MM.1S (cell line): ENCODE results near the gene PCLO.

ENCODE experiments used
- DNase-seq: peaks from one replicate; pipeline ENCODE4 v3.0.0-alpha.2; 2015
- H2AFZ ChIP-seq: fragments of 300-600 bp; sonication (generic); 2 replicates; pipeline ENCODE4 v1.6.0; 2016; ENCODE audit warnings: antibody characterized with exemption, low read length
- H3F3A ChIP-seq: fragments of 300-600 bp; sonication (generic); 2 replicates; pipeline ENCODE4 v1.6.1; 2016; ENCODE audit warnings: mild to moderate bottlenecking, antibody characterized with exemption, low read length, moderate library complexity, mixed read lengths; ENCODE audit not compliant: insufficient read depth
- H3K27ac ChIP-seq: fragments of 300-600 bp; sonication (generic); 2 replicates; pipeline ENCODE4 v1.5.1; 2016; ENCODE audit warnings: mild to moderate bottlenecking, low read length
- H3K27me3 ChIP-seq: fragments of 300-600 bp; sonication (generic); replicated peaks from 2 replicates; pipeline ENCODE4 v1.6.0; 2016; ENCODE audit warnings: low read length; ENCODE audit not compliant: insufficient read depth
- H3K36me3 ChIP-seq: fragments of 300-600 bp; sonication (generic); replicated peaks from 2 replicates; pipeline ENCODE4 v1.6.1; 2016; ENCODE audit warnings: mild to moderate bottlenecking, low read length, mixed read lengths; ENCODE audit not compliant: insufficient read depth
- H3K4me1 ChIP-seq: fragments of 300-600 bp; sonication (generic); 2 replicates; pipeline ENCODE4 v1.6.1; 2016; ENCODE audit warnings: low read length, mixed read lengths
- H3K4me2 ChIP-seq: fragments of 300-600 bp; sonication (generic); 2 replicates; pipeline ENCODE4 v1.6.0; 2016; ENCODE audit warnings: low read depth, low read length
- H3K4me3 ChIP-seq: fragments of 300-600 bp; sonication (generic); 2 replicates; pipeline ENCODE4 v1.5.1; 2016; ENCODE audit warnings: low read length, mixed read lengths
- H3K79me2 ChIP-seq: fragments of 300-600 bp; sonication (generic); 2 replicates; pipeline ENCODE4 v1.6.1; 2016; ENCODE audit warnings: mixed run types, low read length, mixed read lengths
- H3K9ac ChIP-seq: fragments of 300-600 bp; sonication (generic); 2 replicates; pipeline ENCODE4 v1.6.1; 2016; ENCODE audit warnings: low read length, mixed read lengths
- H3K9me2 ChIP-seq: fragments of 300-600 bp; sonication (generic); replicated peaks from 2 replicates; pipeline ENCODE4 v1.6.1; 2016; ENCODE audit warnings: mild to moderate bottlenecking, low read length, mixed read lengths; ENCODE audit not compliant: insufficient read depth
- H3K9me3 ChIP-seq: fragments of 300-600 bp; sonication (generic); replicated peaks from 2 replicates; pipeline ENCODE4 v1.6.1; 2016; ENCODE audit warnings: mild to moderate bottlenecking, low read length, mixed read lengths; ENCODE audit not compliant: insufficient read depth
- H4K20me1 ChIP-seq: fragments of 300-600 bp; sonication (generic); 2 replicates; pipeline ENCODE4 v1.6.1; 2016; ENCODE audit warnings: mild to moderate bottlenecking, low read length, moderate library complexity, mixed read lengths; ENCODE audit not compliant: insufficient read depth
- EZH2 ChIP-seq: fragments of 300-600 bp; sonication (generic); optimal IDR thresholded peaks from 2 replicates; pipeline ENCODE3; 2017; ENCODE audit warnings: low read depth, mild to moderate bottlenecking, antibody characterized with exemption, low read length, mixed read lengths
- EZH2phosphoT487 ChIP-seq: fragments of 300-600 bp; sonication (generic); IDR thresholded peaks from 2 replicates; pipeline ENCODE4 v1.6.1; 2018; ENCODE audit warnings: antibody characterized with exemption, low read length
- TF ChIP-seq, protein P1 (sequence below): fragments of 300-600 bp; sonication (generic); IDR thresholded peaks from 2 replicates; pipeline ENCODE4 v1.5.1; 2016; ENCODE audit warnings: antibody characterized with exemption, low read length, mixed read lengths

PCLO gene

DNA sequence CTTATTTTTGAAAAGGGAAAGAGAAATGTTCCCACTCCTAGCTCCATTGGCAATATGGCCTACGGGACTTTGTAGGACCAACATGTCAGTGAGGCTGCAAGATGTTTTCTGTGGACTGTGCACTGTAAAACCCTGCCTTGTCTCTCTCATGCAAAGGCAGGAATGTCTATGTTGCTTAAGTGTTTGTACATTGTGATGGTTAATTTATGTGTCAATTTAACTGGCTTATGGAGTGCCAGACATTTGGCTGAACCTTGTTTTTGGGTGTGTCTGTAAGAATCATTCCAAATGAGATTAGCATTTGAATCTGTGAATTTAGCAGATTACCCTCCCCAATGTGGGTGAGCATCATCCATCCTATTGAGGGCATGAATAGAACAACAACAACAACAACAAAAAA lies 4.1 kb upstream of the PCLO start:
- Histone ChIP-seq H3K4me3 (no peak overlapping the region), H3K4me2 (no peak overlapping the region), H3K9me3 (no peaks in the 10 kb centered on the region), H3K9me2 (no peaks in the 10 kb centered on the region), H2AFZ (no peak overlapping the region), H3K4me1 (0 out of 2 replicates have a peak, but pooled peaks cover 11% of the 10 kb centered on the region), H3K27me3 (no peaks in the 10 kb centered on the region), H3F3A (no peaks in the 10 kb centered on the region), H3K36me3 (no peaks in the 10 kb centered on the region), H3K27ac (no peak overlapping the region), H3K9ac (no peak overlapping the region), H4K20me1 (no peaks in the 10 kb centered on the region), H3K79me2 (no peaks in the 10 kb centered on the region)
- TF ChIP-seq EZH2, result no peak
- DNase-seq, result no peak

DNA sequence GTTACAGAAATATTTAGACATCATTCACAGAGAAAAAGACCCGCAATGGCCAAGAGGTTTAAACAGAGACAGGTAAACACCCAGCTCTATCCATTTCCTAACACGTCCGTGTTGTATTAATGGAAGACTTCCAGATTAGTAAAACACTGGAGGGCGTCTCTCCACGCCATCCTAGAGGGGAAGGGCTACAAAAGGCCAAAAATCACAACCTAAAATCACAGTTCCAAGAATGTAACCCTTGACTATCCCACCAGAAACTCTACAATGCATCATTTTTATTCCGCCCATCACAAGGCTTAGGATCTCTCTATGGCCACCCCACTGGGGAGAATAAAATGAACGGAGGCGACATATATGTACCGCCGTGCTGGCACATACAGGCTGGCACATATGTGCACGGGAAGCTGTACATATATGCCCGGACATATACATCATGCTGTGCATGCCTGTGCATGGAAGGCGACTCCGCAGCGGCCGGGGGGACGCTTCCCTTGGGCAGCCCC lies 734 bp downstream of the PCLO start:
- peak overlapping the region; percentile 92 for H2AFZ ChIP-seq
- H3K4me1 ChIP-seq, result 0 out of 2 replicates have a peak, but pooled peaks cover 11% of the 10 kb centered on the region
- H3K27me3 ChIP-seq, result no peaks in the 10 kb centered on the region
- DNase-seq, result no peak
- TF ChIP-seq EZH2 (no peak), EZH2phosphoT487 (no peak)
- TF ChIP-seq, protein P1, sequence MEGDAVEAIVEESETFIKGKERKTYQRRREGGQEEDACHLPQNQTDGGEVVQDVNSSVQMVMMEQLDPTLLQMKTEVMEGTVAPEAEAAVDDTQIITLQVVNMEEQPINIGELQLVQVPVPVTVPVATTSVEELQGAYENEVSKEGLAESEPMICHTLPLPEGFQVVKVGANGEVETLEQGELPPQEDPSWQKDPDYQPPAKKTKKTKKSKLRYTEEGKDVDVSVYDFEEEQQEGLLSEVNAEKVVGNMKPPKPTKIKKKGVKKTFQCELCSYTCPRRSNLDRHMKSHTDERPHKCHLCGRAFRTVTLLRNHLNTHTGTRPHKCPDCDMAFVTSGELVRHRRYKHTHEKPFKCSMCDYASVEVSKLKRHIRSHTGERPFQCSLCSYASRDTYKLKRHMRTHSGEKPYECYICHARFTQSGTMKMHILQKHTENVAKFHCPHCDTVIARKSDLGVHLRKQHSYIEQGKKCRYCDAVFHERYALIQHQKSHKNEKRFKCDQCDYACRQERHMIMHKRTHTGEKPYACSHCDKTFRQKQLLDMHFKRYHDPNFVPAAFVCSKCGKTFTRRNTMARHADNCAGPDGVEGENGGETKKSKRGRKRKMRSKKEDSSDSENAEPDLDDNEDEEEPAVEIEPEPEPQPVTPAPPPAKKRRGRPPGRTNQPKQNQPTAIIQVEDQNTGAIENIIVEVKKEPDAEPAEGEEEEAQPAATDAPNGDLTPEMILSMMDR, result no peak
- H3K4me3 ChIP-seq, result peak overlapping the region; percentile 86
- H3K9ac ChIP-seq, result peak overlapping the region; percentile 67; the same call in 1 of the 2 replicates
- no peaks in the 10 kb centered on the region for H4K20me1 ChIP-seq
- no peaks in the 10 kb centered on the region for H3F3A ChIP-seq
- no peaks in the 10 kb centered on the region for H3K79me2 ChIP-seq
- peak overlapping the region; percentile 75 for H3K4me2 ChIP-seq
- no peaks in the 10 kb centered on the region for H3K36me3 ChIP-seq
- no peak overlapping the region for H3K27ac ChIP-seq
- H3K9me3 ChIP-seq, result no peaks in the 10 kb centered on the region
- no peaks in the 10 kb centered on the region for H3K9me2 ChIP-seq

DNA sequence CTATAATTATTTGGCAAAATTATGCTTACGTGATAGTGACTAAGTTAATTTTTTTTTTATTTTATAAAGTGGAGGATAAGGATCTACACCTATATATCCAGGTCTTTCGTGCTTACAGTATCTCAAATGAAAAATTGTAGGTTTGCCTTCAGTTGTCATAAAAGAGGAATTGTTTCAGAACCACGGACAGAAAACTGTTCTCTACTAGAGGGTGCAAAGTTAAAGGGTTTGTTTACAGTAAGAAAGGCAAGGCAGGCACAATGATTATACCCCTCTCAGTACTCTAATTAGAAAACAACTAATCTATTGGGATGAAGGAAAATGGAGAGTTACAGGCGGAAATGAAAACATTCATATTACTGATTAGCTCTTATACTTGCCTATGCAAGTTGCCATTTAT lies 1.5 kb downstream of the PCLO start:
- TF ChIP-seq EZH2phosphoT487 (no peak), EZH2 (no peak)
- TF ChIP-seq, protein P1, result no peak
- no peaks in the 10 kb centered on the region for H3K9me2 ChIP-seq
- no peak overlapping the region for H3K4me2 ChIP-seq
- no peak overlapping the region for H3K9ac ChIP-seq
- H3K4me1 ChIP-seq, result 0 out of 2 replicates have a peak, but pooled peaks cover 11% of the 10 kb centered on the region
- no peaks in the 10 kb centered on the region for H3K9me3 ChIP-seq
- no peaks in the 10 kb centered on the region for H3K79me2 ChIP-seq
- H4K20me1 ChIP-seq, result no peaks in the 10 kb centered on the region
- no peak overlapping the region for H3K27ac ChIP-seq
- no peaks in the 10 kb centered on the region for H3K36me3 ChIP-seq
- no peak overlapping the region for H3K4me3 ChIP-seq
- no peak overlapping the region for H2AFZ ChIP-seq
- no peaks in the 10 kb centered on the region for H3K27me3 ChIP-seq
- peak; percentile 22 for DNase-seq
- no peaks in the 10 kb centered on the region for H3F3A ChIP-seq

DNA sequence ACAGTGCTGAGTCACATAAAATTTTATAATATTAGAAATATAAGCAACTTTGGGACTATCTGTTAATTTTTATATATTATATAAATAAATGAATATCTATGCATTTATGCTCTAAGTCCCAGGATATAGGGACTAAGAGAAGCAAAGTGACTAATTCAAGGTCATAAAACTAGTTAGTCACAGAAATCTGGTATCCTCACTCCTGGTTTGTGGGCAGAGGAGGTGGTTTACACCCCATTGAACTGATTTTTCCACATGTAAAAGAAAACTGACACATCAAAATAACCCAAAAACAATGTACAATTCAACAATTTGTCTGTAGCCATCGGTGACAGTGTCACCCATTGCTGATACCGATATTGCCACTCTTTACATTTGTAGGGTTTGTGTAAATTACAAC lies 3.0 kb downstream of the PCLO start:
- H3K9me3 ChIP-seq, result no peaks in the 10 kb centered on the region
- H3K4me3 ChIP-seq, result no peak overlapping the region
- H3F3A ChIP-seq, result no peaks in the 10 kb centered on the region
- 0 out of 2 replicates have a peak, but pooled peaks cover 11% of the 10 kb centered on the region for H3K4me1 ChIP-seq
- no peak overlapping the region for H3K4me2 ChIP-seq
- H3K79me2 ChIP-seq, result no peaks in the 10 kb centered on the region
- no peaks in the 10 kb centered on the region for H3K36me3 ChIP-seq
- H3K9ac ChIP-seq, result no peak overlapping the region
- H3K9me2 ChIP-seq, result no peaks in the 10 kb centered on the region
- TF ChIP-seq, protein P1, result no peak
- TF ChIP-seq EZH2phosphoT487 (no peak), EZH2 (no peak)
- no peak overlapping the region for H3K27ac ChIP-seq
- H4K20me1 ChIP-seq, result no peaks in the 10 kb centered on the region
- no peaks in the 10 kb centered on the region for H3K27me3 ChIP-seq
- H2AFZ ChIP-seq, result no peak overlapping the region
- no peak for DNase-seq
